ENCODE results near the gene GARIN5A. TPM values are rescaled to one million over a fixed set of nuclear protein-coding genes. Genes with fewer than 3 reads are reported as not detected.

The GARIN5A gene
- total RNA-seq, 1 donor from 2014 or later, result 0.52 TPM

DNA sequence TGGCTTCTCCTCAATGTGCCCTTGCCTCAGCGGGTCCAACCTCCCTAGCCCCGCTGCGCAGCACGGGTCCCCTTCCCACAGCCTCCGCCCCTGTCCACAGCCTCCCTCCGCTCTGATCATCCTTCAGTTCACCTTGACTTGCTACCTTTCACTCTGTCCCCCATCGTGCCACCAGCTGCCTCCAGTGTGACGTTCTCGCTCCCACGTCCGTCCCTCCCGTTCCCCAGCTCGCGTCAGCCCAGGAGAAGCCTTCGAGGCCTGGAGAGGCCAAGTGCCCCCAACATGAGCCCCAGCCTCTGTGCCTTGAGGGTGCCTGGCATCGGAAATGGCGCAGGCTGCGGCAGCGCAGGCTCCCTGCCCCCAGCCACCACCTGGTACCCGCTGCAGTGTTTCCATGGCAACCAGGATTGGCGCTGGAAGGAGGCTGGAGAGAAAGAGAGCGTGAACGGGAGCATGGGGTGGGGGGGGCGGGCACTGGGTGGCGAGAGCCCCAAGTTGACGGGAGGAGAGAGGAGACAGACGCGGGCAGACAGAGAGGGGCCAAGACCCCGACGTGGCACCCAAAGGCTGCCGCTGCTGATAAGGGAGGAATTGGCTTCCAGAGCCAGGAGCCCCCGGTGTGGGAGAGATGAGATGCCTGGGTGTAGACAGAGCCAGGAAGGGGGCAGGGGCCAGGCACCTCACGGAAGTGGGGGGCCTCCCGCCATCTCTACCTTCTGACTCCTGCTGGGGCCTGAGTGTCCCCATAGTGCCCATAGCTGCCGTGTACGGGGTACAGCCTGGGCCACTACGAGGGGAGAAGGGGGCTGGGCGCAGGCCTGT, 37.9 kb upstream of the GARIN5A start:
- peaks cover 9 to 14% (median 10%) of the 10 kb centered on the region in 3 donors for H3K4me1 ChIP-seq (ENCODE audit: control insufficient read depth in 3 of 3, insufficient read depth in 3 of 3, low read length in 3 of 3)
- H3K27me3 ChIP-seq (ENCODE audit: control insufficient read depth in 3 of 3, insufficient read depth in 3 of 3, low read length in 3 of 3), result peaks cover 0 to 6% (median 0%) of the 10 kb centered on the region in 3 donors
- no peak overlapping the region for H3K9ac ChIP-seq (ENCODE audit: low read depth in 1 of 3, low read length in 3 of 3)
- no peak overlapping the region for H3K4me3 ChIP-seq (ENCODE audit: low read length in 3 of 3)
- H3K27ac ChIP-seq (ENCODE audit: low read depth, low read length), result no peak overlapping the region
- no peaks in the 10 kb centered on the region for H3K36me3 ChIP-seq (ENCODE audit: control insufficient read depth in 3 of 3, insufficient read depth in 3 of 3, low read length in 3 of 3)
- no peaks in the 10 kb centered on the region for H3K9me3 ChIP-seq (ENCODE audit: control insufficient read depth in 3 of 3, low read length in 3 of 3)

DNA sequence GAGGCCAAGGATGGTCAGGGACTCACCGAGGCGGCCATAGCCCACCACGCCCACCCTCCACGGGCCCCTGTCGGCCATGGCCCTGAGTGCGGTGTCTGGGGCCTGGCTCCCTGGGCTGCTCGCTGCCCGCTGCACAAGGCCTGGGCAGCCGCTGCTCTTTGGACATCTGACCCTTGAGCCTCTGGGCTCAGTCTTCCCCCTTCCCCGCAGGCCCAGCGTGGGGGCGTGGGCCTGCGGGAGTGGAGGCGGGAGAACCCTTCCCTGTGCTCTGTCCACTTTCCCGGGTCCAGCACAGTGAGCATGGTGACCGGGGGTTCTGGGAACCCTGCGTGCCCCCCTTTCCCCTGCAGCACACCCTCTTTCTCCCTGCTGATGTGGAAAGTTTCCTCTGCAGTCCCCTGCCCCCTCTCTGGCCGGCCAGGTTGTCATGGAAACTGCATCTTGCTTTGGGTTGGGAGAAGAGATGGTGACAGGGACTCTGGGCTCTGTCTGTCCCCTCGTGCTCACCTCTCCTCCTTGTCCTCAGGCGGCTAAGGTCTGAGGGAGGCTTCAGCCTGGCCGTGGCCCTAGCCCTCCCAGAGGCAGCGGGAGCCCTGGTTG, 37.2 kb upstream of the GARIN5A start, which contains the start of gene ASPDH:
ASPDH (minus strand) TSS at position 168 of the 600 bp plus-strand sequence; CDS start at position 78, 90 bp downstream.
- Histone ChIP-seq H3K9ac (ENCODE audit: low read depth in 1 of 3, low read length in 3 of 3) (peak within 1 kb of the TSS in 1 of 3 donors; percentile 16), H3K36me3 (ENCODE audit: control insufficient read depth in 3 of 3, insufficient read depth in 3 of 3, low read length in 3 of 3) (no peaks in the 10 kb centered on the region), H3K9me3 (ENCODE audit: control insufficient read depth in 3 of 3, low read length in 3 of 3) (no peaks in the 10 kb centered on the region), H3K27ac (ENCODE audit: low read depth, low read length) (no peak within 1 kb of the TSS), H3K4me1 (ENCODE audit: control insufficient read depth in 3 of 3, insufficient read depth in 3 of 3, low read length in 3 of 3) (peaks cover 9 to 16% (median 10%) of the 10 kb centered on the region in 3 donors), H3K27me3 (ENCODE audit: control insufficient read depth in 3 of 3, insufficient read depth in 3 of 3, low read length in 3 of 3) (peaks cover 0 to 5% (median 0%) of the 10 kb centered on the region in 3 donors), H3K4me3 (ENCODE audit: low read length in 3 of 3) (no peak within 1 kb of the TSS)

DNA sequence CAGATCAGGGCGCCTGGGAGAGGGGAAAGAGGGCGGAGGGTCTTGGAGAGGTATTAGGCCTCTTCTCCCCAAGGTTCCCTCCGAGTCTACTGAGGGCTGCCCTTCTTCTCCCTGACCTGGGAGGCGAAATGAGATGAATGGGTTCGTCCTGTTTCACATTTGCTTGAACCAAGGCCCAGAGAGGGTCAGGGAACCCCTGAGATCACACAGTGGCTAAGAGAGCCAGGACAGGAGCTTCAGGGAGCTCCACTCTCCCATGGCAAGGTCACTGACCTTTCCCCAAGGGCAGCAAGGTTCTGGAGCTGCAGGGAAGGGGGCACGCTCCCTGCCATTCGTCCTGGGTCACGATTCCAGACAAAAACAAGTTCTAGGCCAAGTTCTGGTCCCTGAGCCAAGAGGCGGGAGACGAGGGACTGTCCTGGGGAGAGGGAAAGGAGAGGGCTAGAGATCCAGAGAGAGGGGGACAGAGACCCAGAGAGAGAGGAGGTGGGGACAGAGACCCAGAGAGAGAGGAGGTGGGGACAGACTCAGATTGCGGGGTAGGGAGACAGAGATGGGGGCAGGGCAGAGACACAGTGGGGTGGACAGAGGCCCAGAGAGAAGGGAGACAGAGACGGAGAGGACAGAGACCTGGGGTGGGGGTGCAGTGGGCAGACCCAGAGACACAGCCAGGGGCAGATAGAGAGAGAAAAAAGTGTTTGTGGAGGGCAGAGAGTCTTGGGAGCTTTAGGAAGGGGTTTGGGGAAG, 36.5 kb upstream of the GARIN5A start:
- Histone ChIP-seq H3K4me1 (ENCODE audit: control insufficient read depth in 3 of 3, insufficient read depth in 3 of 3, low read length in 3 of 3) (peaks cover 9 to 16% (median 12%) of the 10 kb centered on the region in 3 donors), H3K27me3 (ENCODE audit: control insufficient read depth in 3 of 3, insufficient read depth in 3 of 3, low read length in 3 of 3) (no peaks in the 10 kb centered on the region), H3K27ac (ENCODE audit: low read depth, low read length) (no peak overlapping the region), H3K4me3 (ENCODE audit: low read length in 3 of 3) (no peak overlapping the region), H3K9me3 (ENCODE audit: control insufficient read depth in 3 of 3, low read length in 3 of 3) (no peaks in the 10 kb centered on the region), H3K9ac (ENCODE audit: low read depth in 1 of 3, low read length in 3 of 3) (peak overlapping the region in 1 of 3 donors; percentile 16), H3K36me3 (ENCODE audit: control insufficient read depth in 3 of 3, insufficient read depth in 3 of 3, low read length in 3 of 3) (no peaks in the 10 kb centered on the region)

- H3K27me3 ChIP-seq (ENCODE audit: control insufficient read depth in 3 of 3, insufficient read depth in 3 of 3, low read length in 3 of 3), result no peaks in the 10 kb centered on the region
- H3K4me1 ChIP-seq (ENCODE audit: control insufficient read depth in 3 of 3, insufficient read depth in 3 of 3, low read length in 3 of 3), result peaks cover 9 to 16% (median 14%) of the 10 kb centered on the region in 3 donors
- no peak overlapping the region for H3K9ac ChIP-seq (ENCODE audit: low read depth in 1 of 3, low read length in 3 of 3)
- H3K4me3 ChIP-seq (ENCODE audit: low read length in 3 of 3), result no peak overlapping the region
- H3K9me3 ChIP-seq (ENCODE audit: control insufficient read depth in 3 of 3, low read length in 3 of 3), result no peaks in the 10 kb centered on the region
- peak overlapping the region; percentile 80 for H3K27ac ChIP-seq (ENCODE audit: low read depth, low read length)
- H3K36me3 ChIP-seq (ENCODE audit: control insufficient read depth in 3 of 3, insufficient read depth in 3 of 3, low read length in 3 of 3), result no peaks in the 10 kb centered on the region
Measured at GRCh38 chr19:50512112-50512998, 35.7 kb upstream of the GARIN5A start.

GRCh38 chr19:50511069-50511822, 34.6 kb upstream of the GARIN5A start, which contains the start of gene JOSD2:
TSS of gene JOSD2 (minus strand) at chr19:50511191. CDS start at chr19:50510431, 760 bp downstream.
- peak within 1 kb of the TSS; percentile 89 to 91 (median 90) for H3K9ac ChIP-seq (ENCODE audit: low read depth in 1 of 3, low read length in 3 of 3)
- H3K27ac ChIP-seq (ENCODE audit: low read depth, low read length), result peak within 1 kb of the TSS; percentile 80
- peak within 1 kb of the TSS; percentile 85 to 92 (median 86) for H3K4me3 ChIP-seq (ENCODE audit: low read length in 3 of 3)
- H3K9me3 ChIP-seq (ENCODE audit: control insufficient read depth in 3 of 3, low read length in 3 of 3), result no peaks in the 10 kb centered on the region
- no peaks in the 10 kb centered on the region for H3K27me3 ChIP-seq (ENCODE audit: control insufficient read depth in 3 of 3, insufficient read depth in 3 of 3, low read length in 3 of 3)
- H3K4me1 ChIP-seq (ENCODE audit: control insufficient read depth in 3 of 3, insufficient read depth in 3 of 3, low read length in 3 of 3), result peaks cover 9 to 16% (median 14%) of the 10 kb centered on the region in 3 donors
- H3K36me3 ChIP-seq (ENCODE audit: control insufficient read depth in 3 of 3, insufficient read depth in 3 of 3, low read length in 3 of 3), result no peaks in the 10 kb centered on the region

GRCh38 chr19:50510700-50511068, 34.0 kb upstream of the GARIN5A start:
- Histone ChIP-seq H3K9me3 (ENCODE audit: control insufficient read depth in 3 of 3, low read length in 3 of 3) (no peaks in the 10 kb centered on the region), H3K36me3 (ENCODE audit: control insufficient read depth in 3 of 3, insufficient read depth in 3 of 3, low read length in 3 of 3) (peaks cover 0 to 1% (median 0%) of the 10 kb centered on the region in 3 donors), H3K4me1 (ENCODE audit: control insufficient read depth in 3 of 3, insufficient read depth in 3 of 3, low read length in 3 of 3) (peaks cover 9 to 16% (median 14%) of the 10 kb centered on the region in 3 donors), H3K4me3 (ENCODE audit: low read length in 3 of 3) (peak overlapping the region; percentile 85 to 92 (median 86)), H3K27me3 (ENCODE audit: control insufficient read depth in 3 of 3, insufficient read depth in 3 of 3, low read length in 3 of 3) (no peaks in the 10 kb centered on the region), H3K9ac (ENCODE audit: low read depth in 1 of 3, low read length in 3 of 3) (peak overlapping the region; percentile 89 to 91 (median 90)), H3K27ac (ENCODE audit: low read depth, low read length) (peak overlapping the region; percentile 77)

- Histone ChIP-seq H3K27ac (ENCODE audit: low read depth, low read length) (peak overlapping the region; percentile 77), H3K9me3 (ENCODE audit: control insufficient read depth in 3 of 3, low read length in 3 of 3) (no peaks in the 10 kb centered on the region)
Measured at GRCh38 chr19:50510121-50510670, 33.5 kb upstream of the GARIN5A start.

GRCh38 chr19:50509366-50509765, 32.7 kb upstream of the GARIN5A start:
- no peaks in the 10 kb centered on the region for H3K27me3 ChIP-seq (ENCODE audit: control insufficient read depth in 3 of 3, insufficient read depth in 3 of 3, low read length in 3 of 3)
- no peak overlapping the region for H3K4me3 ChIP-seq (ENCODE audit: low read length in 3 of 3)
- no peaks in the 10 kb centered on the region for H3K9me3 ChIP-seq (ENCODE audit: control insufficient read depth in 3 of 3, low read length in 3 of 3)
- H3K36me3 ChIP-seq (ENCODE audit: control insufficient read depth in 3 of 3, insufficient read depth in 3 of 3, low read length in 3 of 3), result peaks cover 0 to 1% (median 0%) of the 10 kb centered on the region in 3 donors
- peaks cover 9 to 16% (median 14%) of the 10 kb centered on the region in 3 donors for H3K4me1 ChIP-seq (ENCODE audit: control insufficient read depth in 3 of 3, insufficient read depth in 3 of 3, low read length in 3 of 3)
- no peak overlapping the region for H3K27ac ChIP-seq (ENCODE audit: low read depth, low read length)
- no peak overlapping the region for H3K9ac ChIP-seq (ENCODE audit: low read depth in 1 of 3, low read length in 3 of 3)

More at GRCh38 chr19:50510121-50510670, 33.5 kb upstream of the GARIN5A start:
- peak overlapping the region; percentile 89 to 91 (median 90) for H3K9ac ChIP-seq (ENCODE audit: low read depth in 1 of 3, low read length in 3 of 3)
- H3K4me3 ChIP-seq (ENCODE audit: low read length in 3 of 3), result peak overlapping the region; percentile 85 to 92 (median 86)
- H3K4me1 ChIP-seq (ENCODE audit: control insufficient read depth in 3 of 3, insufficient read depth in 3 of 3, low read length in 3 of 3), result peaks cover 9 to 16% (median 14%) of the 10 kb centered on the region in 3 donors
- H3K27me3 ChIP-seq (ENCODE audit: control insufficient read depth in 3 of 3, insufficient read depth in 3 of 3, low read length in 3 of 3), result no peaks in the 10 kb centered on the region
- H3K36me3 ChIP-seq (ENCODE audit: control insufficient read depth in 3 of 3, insufficient read depth in 3 of 3, low read length in 3 of 3), result peaks cover 0 to 1% (median 0%) of the 10 kb centered on the region in 3 donors
